WI38 (cell line): Measurements from ENCODE around the gene SCAPER.
"Not testable (repeated sequence)": the region's sequence is repeated elsewhere in the genome, so short reads cannot be mapped to it uniquely, and the experiment has no call there.

Experiments used
- H3K4me3 ChIP-seq: 2 replicates; pipeline ENCODE4 v1.5.1; 2011; ENCODE audit warnings: low read depth, mild to moderate bottlenecking, control low read depth, low read length
- TF ChIP-seq, protein P1 (sequence below): IDR thresholded peaks from 2 replicates; pipeline ENCODE4 v1.5.1; 2012; ENCODE audit warnings: low read depth, mild to moderate bottlenecking, control low read depth, low read length

Gene SCAPER

DNA sequence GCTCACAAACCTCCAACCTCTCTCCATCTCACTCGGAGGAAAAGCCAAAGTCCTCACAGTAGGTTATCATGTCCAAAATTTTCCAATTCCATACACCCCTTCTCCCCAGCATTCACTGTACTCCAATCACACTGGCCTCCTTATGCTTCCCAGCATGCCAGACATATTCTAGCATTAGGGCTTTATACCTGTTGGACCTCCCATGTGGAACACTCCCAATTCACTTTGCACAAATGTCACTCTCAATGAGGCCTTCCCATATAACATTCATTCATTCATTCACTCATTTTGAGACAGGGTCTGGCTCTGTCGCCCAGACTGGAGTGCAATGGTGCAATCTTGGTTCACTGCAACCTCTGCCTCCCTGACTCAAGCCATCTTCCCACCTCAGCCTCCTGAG is 19.9 kb downstream of the SCAPER start:
- TF ChIP-seq, protein P1, sequence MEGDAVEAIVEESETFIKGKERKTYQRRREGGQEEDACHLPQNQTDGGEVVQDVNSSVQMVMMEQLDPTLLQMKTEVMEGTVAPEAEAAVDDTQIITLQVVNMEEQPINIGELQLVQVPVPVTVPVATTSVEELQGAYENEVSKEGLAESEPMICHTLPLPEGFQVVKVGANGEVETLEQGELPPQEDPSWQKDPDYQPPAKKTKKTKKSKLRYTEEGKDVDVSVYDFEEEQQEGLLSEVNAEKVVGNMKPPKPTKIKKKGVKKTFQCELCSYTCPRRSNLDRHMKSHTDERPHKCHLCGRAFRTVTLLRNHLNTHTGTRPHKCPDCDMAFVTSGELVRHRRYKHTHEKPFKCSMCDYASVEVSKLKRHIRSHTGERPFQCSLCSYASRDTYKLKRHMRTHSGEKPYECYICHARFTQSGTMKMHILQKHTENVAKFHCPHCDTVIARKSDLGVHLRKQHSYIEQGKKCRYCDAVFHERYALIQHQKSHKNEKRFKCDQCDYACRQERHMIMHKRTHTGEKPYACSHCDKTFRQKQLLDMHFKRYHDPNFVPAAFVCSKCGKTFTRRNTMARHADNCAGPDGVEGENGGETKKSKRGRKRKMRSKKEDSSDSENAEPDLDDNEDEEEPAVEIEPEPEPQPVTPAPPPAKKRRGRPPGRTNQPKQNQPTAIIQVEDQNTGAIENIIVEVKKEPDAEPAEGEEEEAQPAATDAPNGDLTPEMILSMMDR, result no peak

DNA sequence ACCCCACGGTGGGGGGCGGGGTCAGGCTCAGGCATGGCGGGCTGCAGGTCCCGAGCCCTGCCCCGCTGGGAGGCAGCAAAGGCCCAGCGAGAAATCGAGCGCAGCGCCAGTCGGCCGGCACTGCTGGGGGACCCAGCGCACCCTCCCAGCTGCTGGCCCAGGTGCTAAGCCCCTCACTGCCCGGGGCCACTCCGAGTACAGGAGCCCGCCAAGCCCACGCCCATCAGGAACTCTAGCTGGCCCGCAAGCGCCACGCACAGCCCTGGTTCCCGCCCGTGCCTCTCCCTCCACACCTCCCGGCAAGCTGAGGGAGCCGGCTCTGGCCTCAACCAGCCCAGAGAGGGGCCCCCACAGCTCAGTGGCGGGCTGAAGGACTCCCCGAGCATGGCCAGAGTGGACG is 29.2 kb downstream of the SCAPER start:
- no peak overlapping the region for H3K4me3 ChIP-seq
- TF ChIP-seq, protein P1, result no peak

More for the DNA sequence above, 19.9 kb downstream of the SCAPER start:
- H3K4me3 ChIP-seq, result no peak overlapping the region

DNA sequence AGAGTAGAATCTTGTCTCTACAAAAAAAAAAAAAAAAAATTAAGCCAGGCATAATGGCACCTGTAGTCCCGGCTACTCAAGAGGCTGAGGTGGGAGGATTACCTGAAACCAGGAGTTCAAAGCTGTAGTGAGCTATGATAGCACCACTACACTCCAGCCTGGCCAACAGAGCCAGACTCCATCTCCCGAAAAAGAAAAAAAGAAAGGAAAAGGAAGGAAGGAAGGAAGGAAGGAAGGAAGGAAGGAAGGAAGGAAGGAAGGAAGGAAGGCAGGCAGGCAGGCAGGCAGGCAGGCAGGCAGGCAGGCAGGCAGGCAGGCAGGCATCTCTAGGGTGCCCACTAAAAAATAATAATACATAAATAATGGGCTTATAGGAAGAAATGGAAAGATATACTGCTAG is 32.1 kb downstream of the SCAPER start:
- H3K4me3 ChIP-seq, result not testable (repeated sequence)

DNA sequence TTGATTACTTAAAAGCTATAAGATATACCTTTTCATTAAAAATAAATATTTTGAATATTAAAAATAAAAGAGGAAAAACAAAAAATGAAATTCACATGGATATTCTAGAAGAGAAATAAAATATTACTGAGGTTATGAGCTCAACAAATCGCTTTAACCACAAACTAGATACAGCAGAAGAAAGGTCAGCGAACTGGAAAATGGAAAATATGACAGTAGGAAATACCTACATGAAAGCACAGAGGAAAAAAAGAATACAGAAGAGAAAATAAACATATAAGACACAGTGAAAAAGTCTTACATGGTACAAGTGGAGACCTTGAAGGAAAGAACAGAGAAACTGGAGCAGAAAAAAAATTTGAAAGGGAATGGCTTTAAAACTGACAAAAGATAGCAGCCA is 33.2 kb downstream of the SCAPER start:
- TF ChIP-seq, protein P1, result no peak
- H3K4me3 ChIP-seq, result no peak overlapping the region

DNA sequence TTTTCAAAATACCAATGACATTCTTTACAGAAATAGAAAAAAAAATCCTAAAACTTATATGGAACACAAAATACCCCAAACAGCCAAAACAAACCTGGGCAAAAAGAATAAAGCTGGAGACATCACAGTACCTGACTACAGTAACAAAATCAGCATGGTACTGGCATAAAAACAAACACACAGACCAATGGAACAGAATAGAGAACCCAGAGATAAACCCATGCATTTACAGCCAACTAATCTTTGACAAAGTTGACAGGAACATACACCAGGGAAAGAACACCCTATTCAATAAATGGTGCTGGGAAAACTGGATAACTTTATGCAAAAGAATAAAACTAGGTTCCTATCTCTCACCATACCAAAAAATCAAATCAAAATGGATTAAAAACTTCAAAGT is 36.4 kb downstream of the SCAPER start:
- TF ChIP-seq, protein P1, result no peak
- no peak overlapping the region for H3K4me3 ChIP-seq

DNA sequence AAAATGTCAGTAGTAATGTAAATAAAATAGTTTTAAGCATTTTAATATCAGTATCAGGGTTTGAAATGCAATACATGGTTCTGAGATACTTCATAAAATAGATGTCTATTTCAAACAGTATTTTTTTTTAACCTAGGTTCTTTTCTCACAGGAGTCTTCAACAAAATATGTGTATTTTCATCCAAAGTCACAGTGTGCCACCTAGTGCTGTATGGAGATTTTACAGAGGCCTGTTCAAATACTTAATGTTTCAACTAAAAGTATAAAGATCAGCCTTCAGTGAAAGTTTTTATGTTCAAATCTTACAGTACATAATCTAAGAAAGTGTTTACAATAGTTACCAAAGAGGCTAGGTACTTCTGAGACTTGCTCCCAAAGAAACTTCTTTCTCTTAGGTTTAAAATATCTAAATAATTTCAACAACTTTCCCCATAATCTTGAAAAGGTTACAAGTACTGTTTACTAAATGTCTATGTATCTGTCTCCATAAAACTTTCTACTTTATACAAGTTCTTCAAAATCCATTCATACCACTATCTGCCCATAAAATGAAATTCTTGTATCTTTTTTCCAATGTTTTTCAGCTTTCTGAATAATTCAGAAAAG is 38.3 kb downstream of the SCAPER start:
- TF ChIP-seq, protein P1, result peak; percentile 31; the same call in 1 of the 2 replicates
- no peak overlapping the region for H3K4me3 ChIP-seq

DNA sequence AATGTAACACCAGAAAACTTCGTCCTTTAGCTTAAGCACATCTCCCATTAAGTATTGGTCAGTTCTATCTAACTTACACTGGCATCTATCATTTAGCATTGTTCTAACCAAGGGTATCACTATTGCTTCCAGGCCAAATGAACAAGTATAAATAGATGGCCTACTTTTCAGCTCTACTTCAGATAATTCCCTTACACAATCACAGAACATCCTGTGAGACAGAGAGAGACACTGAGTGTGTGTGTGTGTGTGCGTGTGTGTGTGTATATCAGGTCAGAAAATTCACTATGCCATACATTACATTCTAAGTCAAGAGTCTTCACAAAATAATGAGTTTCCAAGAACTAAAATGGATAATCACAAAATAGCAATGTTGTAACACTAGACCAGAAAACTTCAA is 39.1 kb downstream of the SCAPER start:
- TF ChIP-seq, protein P1, result no peak

DNA sequence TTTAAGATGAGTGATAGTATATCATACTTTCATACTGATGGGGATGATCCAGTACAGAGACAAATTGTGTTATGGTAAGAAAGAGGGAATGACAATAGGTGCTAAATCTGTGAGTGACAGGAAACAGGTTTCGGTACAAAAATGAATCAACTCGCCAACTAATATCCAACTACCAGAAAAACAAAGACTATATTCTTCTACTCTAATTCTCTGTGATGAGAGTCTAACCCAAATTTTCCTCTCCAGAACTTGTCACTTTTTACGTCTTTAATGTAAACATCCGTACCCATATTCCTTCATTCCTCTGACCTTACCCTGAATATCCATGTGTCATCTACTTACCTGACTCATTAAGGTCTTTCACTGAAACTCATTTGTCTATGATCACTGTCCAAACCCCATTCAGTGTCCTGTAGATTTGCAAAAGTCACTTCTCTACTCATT is 39.6 kb downstream of the SCAPER start:
- TF ChIP-seq, protein P1, result no peak
- H3K4me3 ChIP-seq, result no peak overlapping the region

More for the DNA sequence above, 39.1 kb downstream of the SCAPER start:
- H3K4me3 ChIP-seq, result no peak overlapping the region
